NOMO-1 treated with DMSO at 0.1 percent for 48 hours (cell line): ENCODE measurements around the gene MORN5.

Source experiments
- DNase-seq: peaks from one replicate; lab custom pipeline; 2025; ENCODE audit not compliant: unreplicated experiment; lab: John Stamatoyannopoulos, UW

MORN5 gene

GRCh38 chr9:122228191-122228567, 68.5 kb downstream of the MORN5 start:
- no peak for DNase-seq

DNA sequence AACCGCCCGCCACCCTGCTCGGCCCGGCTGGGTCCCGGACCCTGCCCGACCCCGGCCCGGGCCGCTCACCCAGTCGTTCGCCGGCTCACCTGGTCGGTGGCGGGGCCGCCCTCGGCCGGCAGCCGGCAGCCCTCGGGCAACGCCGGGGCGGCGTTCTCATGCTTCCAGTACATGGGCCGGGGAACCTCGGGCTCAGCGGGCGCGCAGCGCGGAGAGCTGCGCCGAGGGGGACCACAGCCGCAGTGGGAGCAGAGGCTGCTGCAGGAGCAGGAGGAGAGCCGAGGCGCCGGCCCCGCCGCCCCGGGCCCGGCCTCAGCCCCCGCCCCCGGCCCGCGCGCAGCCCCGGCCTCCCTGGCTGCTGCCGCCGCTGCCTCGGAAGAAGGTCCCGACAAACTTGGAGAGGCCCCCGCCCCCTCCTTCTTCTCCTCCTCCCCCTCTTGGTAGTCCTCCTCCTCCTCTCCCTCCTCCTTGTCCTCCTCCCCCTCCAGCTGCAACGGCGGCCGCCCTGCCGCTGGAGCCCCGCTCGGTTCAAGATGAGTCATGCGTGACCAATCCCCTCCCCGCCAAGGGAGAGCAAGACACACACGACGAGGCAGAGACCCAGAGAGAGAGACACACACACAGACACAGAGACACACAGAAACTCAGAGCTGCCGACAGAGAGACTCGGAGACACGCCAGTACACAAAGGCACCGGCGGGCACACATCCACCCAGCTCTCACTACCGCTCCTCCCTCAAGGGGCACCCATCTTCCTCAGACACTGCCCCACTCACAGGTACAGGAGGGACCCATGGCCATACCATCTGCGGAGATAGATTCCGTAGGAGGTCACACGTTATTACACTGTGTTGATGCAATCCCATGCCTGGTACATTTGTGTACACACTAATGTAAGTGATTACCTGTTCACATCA, 69.1 kb downstream of the MORN5 start, which contains the start of gene LHX6:
Gene LHX6, minus strand, starts transcription at position 390 of the 917 bp plus-strand sequence. Its CDS starts 217 bp downstream, at position 173.
- DNase-seq, result no peak

DNA sequence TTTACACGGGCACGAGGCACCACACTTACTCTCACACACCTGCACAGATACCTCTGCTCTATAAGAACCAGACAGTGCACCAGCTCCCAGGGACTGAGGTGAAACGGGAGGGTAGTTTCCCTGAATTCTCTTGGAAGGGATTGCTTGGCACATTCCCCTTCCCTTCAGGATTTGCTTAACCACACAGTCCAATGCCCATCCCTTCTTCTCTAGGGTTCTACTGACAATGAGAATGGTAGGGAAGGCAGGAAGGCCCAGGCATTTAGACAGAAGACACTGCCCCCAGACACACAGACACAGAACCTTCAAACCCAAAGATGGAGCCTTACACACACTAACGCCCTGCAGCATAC, 69.8 kb downstream of the MORN5 start:
- no peak for DNase-seq

DNA sequence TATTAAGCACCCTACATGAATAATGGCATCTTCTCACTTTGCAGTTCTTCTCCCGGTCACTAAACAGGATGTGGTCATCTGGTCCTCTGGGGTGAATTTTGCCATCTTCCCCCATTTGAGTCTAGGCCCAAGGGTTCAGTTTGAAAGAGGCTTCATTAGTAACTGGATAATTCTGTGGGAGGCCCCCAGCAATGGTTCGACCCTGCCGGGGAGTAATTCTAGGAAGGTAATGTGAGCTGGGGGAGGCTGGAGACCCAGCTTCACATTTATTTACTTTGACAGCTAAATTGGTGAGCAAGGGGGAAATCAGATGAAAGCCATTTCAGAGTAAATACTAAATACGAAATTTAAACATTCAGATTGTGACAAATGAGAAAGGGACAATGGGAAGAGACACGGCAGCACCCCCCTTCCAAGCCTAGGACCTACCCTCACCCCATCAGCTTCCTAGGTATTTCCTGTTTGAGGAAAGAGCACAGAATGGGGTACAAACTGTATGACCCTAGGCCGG, 73.1 kb downstream of the MORN5 start:
- no peak for DNase-seq

GRCh38 chr9:122234022-122234748, 74.5 kb downstream of the MORN5 start:
- DNase-seq, result no peak

DNA sequence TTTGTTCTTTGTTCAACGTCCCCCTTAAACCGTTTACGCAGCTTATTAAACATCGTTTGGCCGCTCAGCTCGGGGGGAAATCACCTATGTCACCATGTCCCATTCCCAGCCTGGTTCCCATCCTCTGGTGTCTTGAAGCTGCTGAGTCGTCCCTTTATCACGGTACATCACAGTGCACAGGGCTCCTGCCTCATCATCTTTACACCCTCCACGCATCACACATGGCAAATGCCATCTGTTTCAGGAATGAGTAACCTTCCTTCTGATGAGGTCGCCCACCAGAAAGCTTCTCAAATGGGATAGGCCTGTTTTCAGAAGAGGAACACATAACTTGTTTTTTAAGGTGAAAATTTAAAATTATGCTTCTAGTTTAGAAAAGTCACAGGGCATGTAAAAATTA, 77.0 kb downstream of the MORN5 start:
- no peak for DNase-seq

GRCh38 chr9:122239722-122240121, 80.0 kb downstream of the MORN5 start:
- no peak for DNase-seq

DNA sequence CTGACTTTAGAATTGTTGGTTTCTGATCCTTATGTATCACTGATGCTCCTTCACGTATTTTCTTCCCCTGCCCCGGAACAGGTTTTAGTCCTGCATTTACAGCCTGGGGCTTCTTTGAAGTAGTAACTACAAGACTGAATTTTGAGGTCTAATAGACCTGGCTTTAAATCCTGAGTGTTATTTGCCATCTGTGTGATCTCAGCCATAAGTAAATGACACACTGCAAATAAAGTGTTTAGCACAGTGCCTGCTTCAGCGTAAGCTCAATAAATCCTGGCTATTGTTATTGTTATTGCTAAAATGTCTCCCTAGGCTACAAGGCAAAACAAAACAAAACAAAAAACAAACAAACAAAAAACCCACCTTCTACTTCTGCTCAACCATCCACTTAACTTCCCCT, 84.6 kb downstream of the MORN5 start:
- DNase-seq, result no peak

DNA sequence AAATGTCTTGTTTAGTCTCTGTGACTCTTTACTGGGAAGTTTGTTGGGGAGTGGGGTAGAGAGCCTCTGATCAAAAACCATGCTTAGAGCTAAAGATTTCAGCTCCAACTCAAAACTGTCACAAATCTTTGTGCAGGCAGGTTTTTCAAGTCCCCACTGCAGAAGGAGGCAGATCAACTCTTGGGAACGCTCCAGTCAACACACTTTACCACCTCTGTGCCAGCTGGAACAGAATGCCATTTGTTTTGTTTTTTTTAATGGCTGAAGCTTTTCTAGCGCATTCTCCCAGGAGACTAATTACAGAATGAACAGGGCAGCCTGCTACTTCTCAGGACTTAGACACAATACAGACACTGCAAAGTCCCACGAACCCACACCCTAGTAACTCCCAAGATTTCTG, 87.0 kb downstream of the MORN5 start:
- DNase-seq, result no peak

DNA sequence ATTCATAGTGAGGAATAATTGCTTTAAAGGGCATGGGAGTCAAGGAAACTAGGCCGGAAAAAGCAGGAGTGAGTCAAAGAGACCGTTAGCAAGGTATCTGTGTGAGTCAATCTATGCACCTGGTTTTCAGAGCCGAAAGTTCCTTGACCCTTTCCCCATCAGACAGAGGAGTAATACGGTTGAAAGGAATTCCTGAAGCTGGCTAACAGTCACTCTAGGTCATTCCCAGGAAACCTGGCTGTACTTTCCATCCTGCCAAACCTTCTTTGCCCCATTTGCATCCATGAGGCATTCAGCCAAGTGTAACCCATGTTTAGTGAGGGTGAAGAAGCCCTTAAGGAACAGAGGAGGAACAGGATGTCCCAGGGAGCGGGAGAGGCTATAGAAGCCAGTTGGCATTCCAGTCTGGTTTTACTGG, 88.7 kb downstream of the MORN5 start:
- DNase-seq, result no peak
